Suprapubic skin (tissue), 4 donors: ENCODE measurements around the gene RAB40B.

Source experiments
- CTCF ChIP-seq, 2 donors: fragments of 200-600 bp in 1 of 2; fragments of 450-650 bp in 1 of 2; sonication (generic) in 1 of 2; IDR thresholded peaks; one replicate each; pipeline ENCODE4 v1.5.1; 2016 to 2019; ENCODE audit warnings: antibody characterized with exemption in 2 of 2, mild to moderate bottlenecking in 1 of 2, moderate library complexity in 1 of 2
- POLR2A ChIP-seq, 2 donors: fragments of 450-650 bp; IDR thresholded peaks; one replicate each; pipeline ENCODE4 v1.6.1; 2017; ENCODE audit warnings: antibody characterized with exemption in 2 of 2, mild to moderate bottlenecking in 2 of 2, moderate library complexity in 2 of 2
- POLR2AphosphoS5 ChIP-seq, 3 donors: sonication (generic); formaldehyde crosslinking; IDR thresholded peaks; one replicate each; pipeline ENCODE4 v1.6.1; 2017; ENCODE audit warnings: antibody characterized with exemption in 3 of 3

DNA sequence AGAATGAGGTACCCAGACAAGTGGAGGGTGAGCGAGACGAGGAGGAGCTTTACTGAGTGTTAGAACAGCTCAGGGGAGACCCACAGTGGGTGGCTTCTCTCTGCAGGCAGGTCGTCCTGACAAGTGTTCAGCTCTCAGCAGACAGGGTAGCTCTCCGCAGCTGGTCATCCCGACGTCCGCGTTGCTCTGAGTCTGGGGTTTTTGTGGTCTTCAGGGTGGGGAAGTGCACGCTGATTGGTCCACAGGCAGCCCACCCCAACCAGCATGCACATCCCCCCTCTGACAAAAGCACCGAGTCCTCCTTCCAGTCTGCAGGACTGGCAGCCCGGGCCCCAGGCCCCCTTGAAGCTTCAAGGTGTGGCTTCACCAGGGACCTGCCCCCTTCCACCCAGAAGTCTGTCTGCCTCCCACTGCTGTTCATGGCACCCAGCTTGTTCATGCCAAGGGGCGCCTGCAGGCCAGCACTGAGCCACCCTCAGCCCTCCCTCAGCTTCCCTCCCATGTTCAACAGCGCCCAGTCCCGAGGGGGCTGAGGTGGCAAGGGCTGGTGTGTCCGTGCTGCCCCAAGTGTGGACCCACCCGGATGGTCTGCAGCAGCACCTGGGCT lies 30.4 kb downstream of the RAB40B start:
- no peak for TF ChIP-seq CTCF (IDR thresholded peaks at IDR 0.05)
- TF ChIP-seq POLR2A (IDR thresholded peaks at IDR 0.05) = no peak
- TF ChIP-seq POLR2AphosphoS5 (IDR thresholded peaks at IDR 0.05) = no peak
